Stimulated activated CD4-positive, alpha-beta T cell treated with anti-CD3 and anti-CD28 coated beads, Interleukin-15, amount 100 ng/mL, for 48 hours (primary cell): Measurements from ENCODE around the gene FAM83E.
"Not testable (repeated sequence)": the region's sequence is repeated elsewhere in the genome, so short reads cannot be mapped to it uniquely, and the experiment has no call there.

Source experiments
- DNase-seq, 2 donors: peaks; one replicate each; pipeline ENCODE4 v3.0.0-alpha.2; 2020; ENCODE audit warnings: low read depth in 2 of 2

The FAM83E gene

DNA sequence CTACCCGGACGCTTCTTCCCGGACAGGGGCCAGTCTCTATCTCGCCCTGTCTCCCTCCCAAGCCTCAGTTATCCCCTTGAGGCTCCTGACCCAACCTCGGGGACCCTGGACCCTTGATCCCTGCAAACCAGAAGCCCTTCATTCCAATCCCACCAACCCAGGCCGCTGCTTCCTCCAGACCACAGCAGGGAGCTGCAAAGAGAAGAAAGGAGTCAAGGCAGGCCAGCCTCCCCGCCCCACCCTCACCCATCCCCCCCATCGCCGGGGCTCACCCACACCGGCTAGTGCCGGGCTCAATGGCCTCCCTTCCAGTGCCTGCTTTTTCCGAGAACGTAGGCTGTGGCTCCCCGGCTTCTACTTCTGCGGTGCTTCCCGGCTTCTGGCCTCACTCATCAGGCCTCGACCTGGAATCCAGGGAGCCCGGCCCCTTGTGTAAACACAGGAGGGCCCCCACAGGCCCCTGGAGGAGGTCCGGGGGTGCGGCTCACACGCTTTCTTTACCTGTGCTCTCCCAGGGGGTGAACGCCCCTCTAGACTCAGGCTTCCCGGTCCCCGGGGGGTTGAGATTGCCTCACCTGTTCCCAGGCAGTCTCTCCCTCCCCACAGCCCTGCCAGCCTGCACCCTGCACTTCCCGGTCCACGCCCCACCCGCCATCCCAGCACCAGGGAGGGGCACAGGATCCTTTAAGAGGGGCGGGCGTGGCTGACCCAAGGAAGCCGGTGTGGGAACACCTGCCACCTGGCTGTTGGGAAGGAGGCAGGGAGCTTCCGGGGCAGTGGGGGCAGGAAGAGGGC, at the start of gene FAM83E:
Gene FAM83E (minus strand): TSS at position 641 of the 795 bp plus-strand sequence. CDS start 1,704 bp downstream, outside the sequence.
- no peak for DNase-seq

DNA sequence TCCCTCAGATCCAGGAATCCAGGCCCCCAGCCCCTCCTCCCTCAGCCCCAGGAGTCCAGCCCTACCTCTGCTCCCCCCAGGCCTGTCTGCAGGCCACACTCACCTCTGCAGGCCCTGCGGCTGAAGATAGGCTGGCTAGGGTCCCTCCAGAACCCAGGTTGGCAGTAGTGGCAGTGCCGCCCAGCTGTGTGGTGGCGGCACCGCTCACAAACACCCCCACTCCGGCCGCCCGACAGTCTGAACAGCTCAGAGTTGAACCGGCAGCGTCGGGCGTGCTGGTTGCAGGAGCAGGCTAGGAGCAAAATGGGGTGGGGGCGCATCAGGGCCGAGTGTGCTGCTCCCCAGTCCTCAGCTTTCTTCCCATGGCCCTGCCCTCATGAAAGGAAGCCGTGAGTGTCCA, 49.6 kb upstream of the FAM83E start:
- no peak for DNase-seq

DNA sequence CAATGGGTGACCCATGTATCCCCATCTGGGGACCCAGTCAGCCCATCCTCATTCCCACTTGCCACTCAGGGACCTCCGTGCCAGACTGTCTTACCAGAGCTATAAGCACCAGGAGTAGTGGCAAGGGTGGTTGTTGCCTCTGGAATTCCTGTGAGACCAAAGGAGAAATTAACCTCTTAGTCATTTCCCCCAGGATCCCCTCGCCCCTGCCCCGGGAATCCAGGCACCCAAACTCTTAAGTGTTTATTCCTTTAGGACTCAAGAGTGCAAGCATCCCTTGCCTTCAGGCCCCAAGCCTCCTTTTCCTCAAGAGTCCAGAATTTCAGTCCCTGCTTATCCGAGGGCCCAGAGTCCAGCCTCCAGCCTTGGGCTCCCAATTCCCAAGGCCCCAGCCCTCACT, 48.8 kb upstream of the FAM83E start:
- DNase-seq, result no peak

DNA sequence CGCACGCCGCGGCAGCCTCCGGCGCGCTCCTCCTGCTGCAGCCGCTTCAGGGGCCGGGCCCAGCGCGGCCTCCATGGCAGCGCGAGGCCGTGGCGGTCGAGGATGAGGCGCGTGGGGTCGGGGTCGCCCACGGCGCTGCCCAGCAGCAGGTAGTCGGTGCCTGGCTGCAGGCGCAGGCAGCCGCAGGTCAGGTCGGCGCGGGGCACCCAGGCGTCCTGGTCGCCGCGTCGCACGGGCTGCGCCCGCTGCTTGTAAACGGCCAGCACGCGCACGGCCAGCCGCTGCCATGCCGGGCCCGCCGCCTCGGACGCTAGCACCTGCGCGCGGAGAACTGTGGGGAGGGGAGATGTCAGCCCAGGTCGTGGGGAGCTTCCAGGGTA, 46.8 kb upstream of the FAM83E start:
- DNase-seq, result no peak

DNA sequence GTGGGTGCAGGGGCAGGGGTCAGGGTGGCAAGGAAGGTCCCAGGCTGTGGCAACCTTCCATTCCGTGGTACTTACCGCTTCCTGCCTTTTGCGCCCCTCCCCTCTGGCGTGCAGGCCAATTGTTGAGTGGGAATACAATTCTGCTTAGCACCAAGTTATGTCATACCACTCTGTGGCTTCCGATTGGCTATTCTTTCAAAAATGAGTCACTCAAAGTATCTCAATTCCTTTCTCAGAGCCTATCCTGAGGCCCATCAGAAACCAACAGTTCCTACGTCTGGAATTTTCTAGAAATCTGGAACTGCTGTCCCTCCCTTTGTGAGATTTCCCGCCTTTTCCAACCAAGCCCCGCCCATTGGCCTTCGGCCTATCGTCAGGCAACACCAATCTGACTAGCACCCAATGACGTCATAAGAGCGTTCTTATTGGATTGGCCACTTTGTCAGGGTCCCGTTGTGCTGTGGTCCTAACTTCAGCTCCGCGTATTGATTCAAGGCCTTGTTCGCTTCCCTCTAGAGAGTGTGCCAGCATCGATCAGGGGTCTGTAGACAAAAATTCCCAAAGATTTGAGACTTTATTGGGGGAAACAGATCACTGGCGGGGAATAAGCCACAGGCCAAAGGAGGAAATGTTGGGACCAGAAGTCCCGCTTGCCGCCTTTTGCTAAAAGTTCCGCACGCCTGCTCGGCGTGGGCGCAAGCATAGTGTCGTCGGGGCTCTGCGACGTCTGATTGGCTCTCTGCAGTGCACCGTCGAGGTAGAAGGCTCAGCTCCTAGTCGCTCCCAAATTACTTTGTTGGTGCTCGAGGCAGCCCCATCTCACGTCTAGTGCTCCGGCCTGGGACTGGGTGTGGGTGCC, 46.2 kb upstream of the FAM83E start:
- peak; percentile 70 to 79 for DNase-seq

DNA sequence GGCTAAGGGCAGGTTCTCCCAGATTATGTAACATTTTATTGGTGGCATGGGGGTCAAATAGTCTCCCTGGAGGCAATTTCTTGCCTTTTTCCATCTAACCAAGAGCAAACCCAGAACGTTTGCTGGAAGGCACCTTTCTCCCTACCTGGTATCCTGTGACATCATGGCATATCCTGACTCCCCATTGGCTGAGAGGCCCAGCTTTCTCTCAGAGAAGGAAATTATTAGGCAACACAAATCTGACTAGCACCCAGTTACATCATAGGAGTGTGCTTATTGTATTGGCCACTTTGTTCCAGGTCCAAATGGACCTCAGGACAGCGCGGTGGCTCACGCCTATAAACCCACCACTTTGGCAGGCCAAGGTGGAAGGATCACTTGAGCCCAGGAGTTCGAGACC, 44.9 kb upstream of the FAM83E start:
- no peak for DNase-seq

DNA sequence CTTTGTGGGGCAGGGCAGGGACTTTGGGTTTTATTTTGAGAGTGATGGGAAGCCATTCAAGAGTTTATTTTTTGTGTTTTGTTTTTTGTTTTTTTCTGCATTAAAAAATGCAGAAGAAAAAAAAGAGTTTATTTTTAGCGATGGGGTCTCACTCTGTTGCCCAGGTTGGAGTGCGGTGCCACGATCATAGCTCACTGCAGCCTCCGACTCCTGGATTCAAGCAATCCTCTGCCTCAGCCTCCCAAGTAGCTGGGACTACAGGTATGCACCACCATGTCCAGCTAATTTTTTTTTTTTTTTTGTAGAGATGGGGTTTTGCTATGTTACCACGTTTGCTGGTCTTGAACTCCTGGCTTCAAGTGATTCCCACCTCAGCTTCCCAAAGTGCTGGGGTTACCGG, 43.6 kb upstream of the FAM83E start:
- no peak for DNase-seq

DNA sequence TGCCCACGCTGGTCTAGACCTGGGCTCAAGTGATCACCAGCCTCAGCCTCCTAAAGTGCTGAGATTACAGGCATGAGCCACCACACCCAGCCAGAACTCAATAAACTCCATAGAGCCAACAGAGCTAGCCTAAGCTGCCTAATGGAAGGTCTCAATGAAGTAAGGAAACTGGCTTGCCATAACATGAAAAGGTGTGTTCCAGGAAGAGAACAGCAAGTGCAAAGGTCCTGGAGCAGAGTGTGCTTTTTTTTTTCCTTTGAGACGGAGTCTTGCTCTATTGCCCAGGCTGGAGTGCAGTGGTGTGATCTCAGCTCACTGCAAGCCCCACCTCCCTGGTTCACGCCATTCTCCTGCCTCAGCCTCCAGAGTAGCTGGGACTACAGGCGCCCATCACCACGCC, 43.0 kb upstream of the FAM83E start:
- not testable (repeated sequence) for DNase-seq

DNA sequence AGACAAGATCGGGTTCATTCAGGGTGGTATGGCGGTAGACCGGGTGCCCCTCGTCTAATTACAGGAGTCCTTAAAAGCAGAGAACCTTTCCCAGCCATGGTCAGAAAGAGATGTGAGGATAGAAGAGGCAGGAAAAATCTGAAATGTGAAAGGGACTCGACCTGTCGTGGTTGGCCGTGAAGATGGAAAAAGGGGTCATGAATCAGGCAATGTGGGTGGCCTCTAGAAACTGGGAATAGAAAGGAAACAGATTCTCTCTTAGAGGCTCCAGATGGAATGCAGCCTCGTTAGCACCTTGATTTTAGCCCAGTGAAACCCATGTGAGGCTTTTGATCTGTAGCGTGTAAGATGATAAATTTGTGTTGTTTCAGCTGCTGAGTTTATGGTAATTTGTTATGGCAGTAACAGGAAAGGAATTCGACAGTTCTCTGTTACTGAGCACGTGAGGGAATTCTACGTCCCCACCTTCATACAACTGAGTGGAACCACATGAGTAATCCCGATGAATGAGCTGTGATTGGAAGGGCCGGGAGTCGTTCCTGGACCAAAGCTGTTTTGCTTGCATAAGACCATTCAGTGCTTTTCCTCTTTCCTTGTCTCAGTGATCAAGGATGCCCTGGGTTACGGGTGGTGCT, 42.1 kb upstream of the FAM83E start:
- no peak for DNase-seq

DNA sequence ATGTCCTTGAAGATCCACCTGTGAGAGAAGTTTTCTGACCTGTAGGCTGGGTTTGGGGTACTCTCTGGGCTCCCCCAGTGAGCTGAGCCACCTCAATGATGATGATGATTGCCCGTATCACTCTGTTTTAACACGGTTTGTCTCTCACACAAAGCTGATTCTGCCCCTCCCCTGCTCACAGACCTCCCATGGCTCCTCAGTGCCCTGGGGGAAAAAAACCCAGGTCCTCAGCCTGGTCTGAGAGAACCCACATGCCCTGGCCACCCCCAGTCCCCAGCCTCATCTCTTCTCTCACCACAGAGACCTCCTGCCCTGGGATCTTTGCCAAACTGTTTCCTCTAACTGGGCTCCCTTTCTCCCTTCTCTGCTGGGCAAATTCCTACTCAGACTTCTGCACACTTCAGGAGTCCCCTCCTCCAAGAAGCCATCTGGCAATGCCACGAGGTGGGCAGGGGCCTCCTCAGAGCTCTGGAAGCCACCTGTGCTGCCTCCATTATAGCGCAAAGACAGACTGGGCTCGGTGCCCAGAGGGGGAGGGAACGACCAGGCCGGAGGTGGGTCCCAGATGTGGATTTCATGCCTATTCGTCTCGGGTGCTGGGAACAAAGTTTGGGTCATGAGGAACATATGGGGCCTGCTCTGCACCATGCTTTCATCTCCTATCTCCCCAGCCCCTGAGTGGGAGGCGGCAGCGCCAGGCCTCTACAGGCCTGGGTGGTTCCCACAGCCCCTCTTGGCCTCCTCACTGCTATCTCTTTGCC, 39.6 kb upstream of the FAM83E start:
- DNase-seq, result no peak

DNA sequence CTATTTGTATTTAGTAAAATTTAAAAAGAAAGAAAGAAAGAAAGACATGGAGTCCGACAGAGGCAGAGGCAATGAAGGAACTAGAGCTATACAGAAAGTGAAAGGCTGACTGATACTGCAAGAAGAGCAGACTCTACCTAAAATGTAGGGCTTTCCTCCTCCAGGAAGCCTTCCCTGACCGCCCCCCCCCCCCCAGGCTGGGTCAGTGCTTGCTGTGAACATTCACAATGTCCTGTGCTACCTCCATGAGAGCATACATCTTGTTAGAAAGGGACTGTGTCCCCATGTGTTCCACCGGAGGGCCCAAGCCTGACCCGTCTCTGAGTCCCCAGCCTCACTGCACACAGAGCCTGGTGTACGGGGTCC, 36.8 kb upstream of the FAM83E start:
- no peak for DNase-seq

DNA sequence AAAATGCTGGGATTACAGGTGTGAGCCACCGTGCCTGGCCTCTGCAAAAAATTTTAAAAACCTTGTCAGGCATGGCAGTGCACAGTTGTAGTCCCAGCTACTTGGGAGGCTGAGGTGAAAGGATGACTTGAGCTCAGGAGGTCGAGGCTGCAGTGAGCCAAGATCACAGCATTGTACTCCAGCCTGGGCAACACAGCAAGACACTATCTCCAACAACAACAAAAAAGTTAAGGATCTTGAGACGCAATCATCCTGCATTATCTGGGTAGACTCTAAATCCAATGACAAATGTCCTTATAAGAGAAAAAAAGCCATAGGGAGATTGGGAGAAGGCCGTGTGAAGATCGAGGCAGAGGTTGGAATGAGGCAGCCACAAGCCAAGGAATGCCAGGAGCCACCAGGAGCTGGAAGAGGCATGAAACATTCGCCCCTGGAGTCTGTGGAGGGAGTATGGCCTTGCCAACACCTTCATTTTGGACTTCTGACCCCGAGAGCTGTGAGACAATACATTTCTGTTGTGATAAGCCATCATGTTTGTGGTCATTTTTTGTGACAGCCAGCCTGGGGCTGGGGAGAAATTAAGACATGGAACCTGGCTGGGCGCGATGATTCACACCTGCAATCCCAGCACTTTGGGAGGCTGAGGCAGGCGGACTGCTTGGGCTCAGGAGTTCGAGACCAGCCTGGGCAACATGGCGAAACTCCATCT, 36.3 kb upstream of the FAM83E start:
- DNase-seq, result no peak

DNA sequence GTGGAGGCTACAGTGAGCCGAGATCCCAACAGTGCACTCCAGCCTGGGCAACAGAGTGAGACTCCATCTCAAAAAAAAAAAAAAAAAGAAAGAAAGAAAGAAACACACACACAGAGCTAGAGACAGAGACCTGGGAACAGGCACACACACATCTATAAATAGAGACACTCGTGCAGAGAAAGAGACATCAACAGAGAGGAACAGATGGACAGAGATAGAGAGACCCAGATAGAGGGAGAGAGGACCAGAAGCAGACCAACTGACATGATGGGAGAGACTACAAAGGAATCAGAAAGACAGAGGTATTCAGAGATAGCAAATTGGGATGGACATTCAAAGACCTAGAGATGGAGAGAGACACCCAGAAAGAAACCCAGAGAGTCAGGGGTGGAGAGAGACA, 33.3 kb upstream of the FAM83E start:
- DNase-seq, result no peak

DNA sequence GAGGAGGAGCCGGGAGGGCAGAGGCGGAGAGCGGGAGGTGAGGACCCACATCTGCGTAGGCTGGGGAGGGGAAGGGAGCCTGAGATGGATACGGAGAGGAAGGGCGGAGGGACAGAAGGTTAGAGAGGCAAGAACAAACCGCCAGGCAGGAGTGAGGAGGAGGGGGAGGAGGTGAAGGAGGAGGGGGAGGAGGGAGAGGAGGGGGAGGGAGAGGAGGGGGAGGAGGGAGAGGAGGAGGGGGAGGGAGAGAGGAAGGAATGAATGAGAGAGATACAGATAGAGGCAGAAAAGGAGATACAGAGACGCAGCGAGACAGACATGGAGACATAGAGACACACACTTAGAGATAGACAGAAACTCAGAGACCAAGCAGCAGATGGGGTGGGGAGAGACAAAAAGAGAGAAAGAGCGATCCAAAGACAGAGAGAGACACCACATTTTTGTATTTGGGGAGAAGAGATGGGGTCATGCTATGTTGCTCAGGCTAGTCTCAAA, 31.9 kb upstream of the FAM83E start:
- no peak for DNase-seq

DNA sequence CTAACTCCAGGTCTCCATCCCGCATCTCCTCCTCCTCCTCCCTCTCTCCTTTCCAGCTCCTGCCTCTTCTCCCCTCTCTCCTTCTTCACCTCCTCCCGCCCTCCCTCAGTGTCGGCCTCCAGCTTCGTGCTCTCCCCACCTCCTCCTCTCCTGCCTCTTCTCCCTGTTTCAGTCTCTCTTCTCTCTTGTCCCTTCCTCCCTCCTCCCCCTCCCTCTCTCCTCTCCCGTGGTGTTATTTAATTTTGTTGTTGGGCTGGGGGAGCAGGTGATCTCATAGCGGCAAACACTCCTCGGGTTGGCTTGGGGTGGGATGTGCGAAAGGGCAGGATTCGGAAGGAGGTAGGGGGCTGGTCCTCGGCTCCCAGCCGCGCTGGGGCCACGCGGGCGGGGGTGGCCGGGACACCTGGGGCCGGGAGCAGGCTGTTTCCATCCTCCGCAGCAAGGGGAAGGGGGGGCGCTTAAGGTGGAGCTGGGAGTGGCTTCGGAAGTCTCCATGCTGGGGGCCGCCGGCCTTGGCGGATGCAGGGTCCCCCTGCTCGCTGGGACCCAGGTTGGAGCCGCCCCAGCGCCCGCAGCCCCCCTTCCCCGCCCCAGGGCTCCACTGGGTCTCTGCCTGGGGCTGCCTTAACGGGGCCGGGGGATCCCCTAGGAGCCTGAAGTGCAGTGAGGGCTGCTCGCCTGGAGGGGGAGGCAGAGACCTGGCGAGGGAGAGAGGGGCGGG, 31.3 kb upstream of the FAM83E start, which contains the start of gene CA11:
Gene CA11 (minus strand): TSS at position 187 of the 721 bp plus-strand sequence. CDS start 555 bp downstream, outside the sequence.
- peak; percentile 83 to 90 for DNase-seq

DNA sequence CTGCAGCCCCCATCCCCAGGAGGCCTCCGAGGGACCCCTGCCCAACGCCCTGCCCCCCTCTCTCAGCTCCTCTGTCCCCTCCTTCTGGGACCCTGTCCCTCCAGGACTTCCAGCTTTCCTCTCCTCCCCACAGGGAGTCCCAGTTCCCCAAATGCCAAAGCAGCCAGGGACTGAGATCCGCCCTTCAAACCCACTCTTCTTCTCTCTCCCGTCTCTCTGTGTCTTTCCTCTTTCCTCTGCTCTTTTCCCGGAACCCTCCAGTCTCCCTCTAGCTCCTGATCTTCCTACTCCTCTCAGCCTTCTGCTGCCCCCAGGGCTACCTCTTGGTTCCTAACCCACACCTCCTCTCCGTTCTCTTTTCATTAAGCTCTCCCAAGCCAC, 30.7 kb upstream of the FAM83E start:
- no peak for DNase-seq

DNA sequence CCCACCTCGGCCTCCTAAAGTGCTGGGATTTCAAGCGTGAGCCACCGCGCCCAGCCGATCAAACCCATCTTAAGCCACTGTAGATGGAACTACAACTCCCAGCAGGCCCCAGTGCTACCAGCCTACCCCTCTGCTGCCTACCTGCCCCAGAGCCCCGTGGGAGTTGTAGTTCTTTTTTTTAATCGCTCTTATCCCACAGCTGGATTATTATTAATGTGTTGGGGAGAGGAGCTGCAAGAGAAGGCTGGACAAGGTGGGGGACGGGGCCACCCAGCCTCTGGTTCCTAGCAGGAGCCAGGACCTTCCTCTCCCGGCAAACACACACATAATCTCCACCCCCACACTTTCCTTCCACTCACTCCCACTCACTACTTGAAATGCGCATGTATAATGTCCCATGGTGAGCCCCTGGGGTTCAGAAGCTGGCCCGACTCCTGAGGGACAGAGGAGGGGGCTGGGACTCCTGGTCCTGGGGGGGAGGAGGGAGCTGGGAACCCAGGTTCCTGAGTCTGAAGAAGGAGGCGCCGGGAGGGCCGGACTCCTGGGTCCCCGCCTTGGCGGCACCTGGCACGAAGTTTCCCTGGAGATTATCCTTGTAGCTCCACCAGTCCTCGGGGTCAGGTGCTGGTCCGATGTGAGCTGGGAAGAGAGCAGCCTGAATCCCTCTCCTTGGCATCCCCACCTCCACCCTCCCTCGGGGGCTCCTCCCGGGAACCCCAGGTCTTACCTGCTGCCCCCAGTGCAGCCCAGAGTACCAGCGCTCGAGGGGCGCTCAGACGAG, 30.2 kb upstream of the FAM83E start:
- peak; percentile 63 for DNase-seq

DNA sequence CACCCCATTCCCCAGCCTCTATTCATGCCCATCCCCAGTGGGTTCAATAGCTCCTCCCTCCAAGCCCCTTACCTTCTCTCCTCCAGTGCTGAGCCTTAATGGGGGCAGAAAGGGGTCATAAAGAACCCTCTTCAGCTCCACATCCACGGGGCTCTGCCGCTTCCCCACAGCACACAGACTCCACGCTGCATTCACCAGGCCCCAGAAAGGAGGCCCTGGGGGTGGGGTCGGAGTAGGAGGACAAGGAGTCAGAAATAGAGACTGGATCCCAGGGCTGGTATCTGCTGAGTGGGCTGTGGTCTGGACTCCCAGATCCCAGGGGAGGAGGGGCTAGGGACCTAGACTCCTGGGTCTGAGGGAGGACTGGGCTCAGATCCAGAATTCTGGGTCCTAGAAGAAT, 29.5 kb upstream of the FAM83E start:
- no peak for DNase-seq

DNA sequence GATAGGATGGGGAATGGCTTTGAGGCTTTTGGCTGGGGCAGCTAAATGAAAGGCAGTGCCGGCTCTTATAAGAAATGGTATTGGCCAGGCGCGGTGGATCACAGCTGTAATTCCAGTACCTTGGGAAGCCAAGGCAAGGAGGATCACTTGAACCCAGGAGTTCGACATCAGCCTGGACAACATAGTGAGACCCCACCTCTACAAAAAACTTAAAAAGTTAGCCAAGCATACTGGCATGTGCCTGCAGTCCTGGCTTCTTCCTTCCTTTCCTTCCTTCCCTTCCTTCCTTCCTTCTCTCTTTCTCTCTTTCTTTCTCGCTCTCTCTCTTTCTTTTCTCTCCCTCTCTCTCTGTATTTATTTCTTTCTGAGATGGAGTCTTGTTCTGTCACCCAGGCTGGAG, 28.0 kb upstream of the FAM83E start:
- no peak for DNase-seq

DNA sequence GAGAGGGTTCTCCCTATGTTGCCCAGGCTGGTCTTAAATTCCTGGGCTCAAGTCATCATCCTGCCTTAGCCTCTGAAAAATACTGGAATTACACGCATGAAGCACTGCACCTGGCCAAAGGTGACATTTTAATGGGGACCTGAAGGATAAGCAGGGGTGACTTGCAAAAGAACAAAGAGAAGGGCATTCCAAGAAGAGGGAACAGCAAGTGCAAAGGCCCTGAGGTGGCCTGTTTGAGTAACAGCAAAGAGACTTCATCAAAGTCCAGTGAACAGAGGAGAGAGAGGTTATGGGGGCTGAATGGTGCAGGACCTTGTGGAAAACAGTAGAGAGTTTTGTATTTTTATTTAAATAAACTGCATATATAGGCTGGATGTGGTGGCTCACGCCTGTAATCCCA, 27.0 kb upstream of the FAM83E start:
- no peak for DNase-seq
